Nephron (organoid): Measurements from ENCODE around the gene SLITRK2.

Source experiments
- H3K27ac Mint-ChIP-seq, 3 experiments: 2 replicates each; pipeline ENCODE4 v1.8.0; 2020; ENCODE audit warnings: mixed read lengths in 3 of 3, mild to moderate bottlenecking in 2 of 3, moderate library complexity in 1 of 3
- H3K27me3 Mint-ChIP-seq: 2 replicates; pipeline ENCODE4 v1.8.0; 2021; ENCODE audit warnings: low read depth, mild to moderate bottlenecking, moderate library complexity, mixed read lengths
- H3K36me3 Mint-ChIP-seq: 2 replicates; pipeline ENCODE4 v1.8.0; 2020; ENCODE audit warnings: low read depth, mixed read lengths
- H3K4me1 Mint-ChIP-seq: 2 replicates; pipeline ENCODE4 v1.8.0; 2020; ENCODE audit warnings: mixed read lengths
- H3K4me3 Mint-ChIP-seq, 3 experiments: 2 replicates each; pipeline ENCODE4 v1.8.0; 2020; ENCODE audit warnings: mild to moderate bottlenecking in 3 of 3, mixed read lengths in 3 of 3, moderate library complexity in 2 of 3
- H3K9me3 Mint-ChIP-seq: 2 replicates; pipeline ENCODE4 v1.8.0; 2020; ENCODE audit warnings: mixed read lengths
- TF ChIP-seq, protein P1 (sequence below), 3 experiments: fragments of 200-600 bp; sonication (generic); IDR thresholded peaks; one replicate each; pipeline ENCODE4 v1.5.0; 2021; ENCODE audit warnings: antibody characterized with exemption in 3 of 3; ENCODE audit not compliant: unreplicated experiment in 3 of 3

SLITRK2 gene

DNA sequence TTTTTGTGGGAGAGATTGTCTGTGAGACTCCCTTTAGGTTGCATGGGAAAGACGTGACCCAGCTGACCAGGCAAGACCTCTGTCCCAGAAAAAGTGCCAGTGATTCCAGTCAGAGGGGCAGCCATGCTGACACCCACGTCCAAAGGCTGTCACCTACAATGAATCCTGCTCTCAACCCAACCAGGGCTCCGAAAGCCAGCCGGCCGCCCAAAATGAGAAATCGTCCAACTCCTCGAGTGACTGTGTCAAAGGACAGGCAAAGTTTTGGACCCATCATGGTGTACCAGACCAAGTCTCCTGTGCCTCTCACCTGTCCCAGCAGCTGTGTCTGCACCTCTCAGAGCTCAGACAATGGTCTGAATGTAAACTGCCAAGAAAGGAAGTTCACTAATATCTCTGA lies 5.5 kb downstream of the SLITRK2 start:
- H3K9me3 Mint-ChIP-seq, result peaks cover 13% of the 10 kb centered on the region
- H3K4me1 Mint-ChIP-seq, result peaks cover 9% of the 10 kb centered on the region
- H3K36me3 Mint-ChIP-seq, result no peaks in the 10 kb centered on the region
- H3K4me3 Mint-ChIP-seq, result peak overlapping the region in 2 of 3 experiments; percentile 37 to 44
- TF ChIP-seq, protein P1, sequence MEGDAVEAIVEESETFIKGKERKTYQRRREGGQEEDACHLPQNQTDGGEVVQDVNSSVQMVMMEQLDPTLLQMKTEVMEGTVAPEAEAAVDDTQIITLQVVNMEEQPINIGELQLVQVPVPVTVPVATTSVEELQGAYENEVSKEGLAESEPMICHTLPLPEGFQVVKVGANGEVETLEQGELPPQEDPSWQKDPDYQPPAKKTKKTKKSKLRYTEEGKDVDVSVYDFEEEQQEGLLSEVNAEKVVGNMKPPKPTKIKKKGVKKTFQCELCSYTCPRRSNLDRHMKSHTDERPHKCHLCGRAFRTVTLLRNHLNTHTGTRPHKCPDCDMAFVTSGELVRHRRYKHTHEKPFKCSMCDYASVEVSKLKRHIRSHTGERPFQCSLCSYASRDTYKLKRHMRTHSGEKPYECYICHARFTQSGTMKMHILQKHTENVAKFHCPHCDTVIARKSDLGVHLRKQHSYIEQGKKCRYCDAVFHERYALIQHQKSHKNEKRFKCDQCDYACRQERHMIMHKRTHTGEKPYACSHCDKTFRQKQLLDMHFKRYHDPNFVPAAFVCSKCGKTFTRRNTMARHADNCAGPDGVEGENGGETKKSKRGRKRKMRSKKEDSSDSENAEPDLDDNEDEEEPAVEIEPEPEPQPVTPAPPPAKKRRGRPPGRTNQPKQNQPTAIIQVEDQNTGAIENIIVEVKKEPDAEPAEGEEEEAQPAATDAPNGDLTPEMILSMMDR (IDR thresholded peaks at IDR 0.05; ENCODE audit: unreplicated experiment in 3 of 3), result no peak
- no peak overlapping the region for H3K27ac Mint-ChIP-seq
- peaks cover 66% of the 10 kb centered on the region for H3K27me3 Mint-ChIP-seq

DNA sequence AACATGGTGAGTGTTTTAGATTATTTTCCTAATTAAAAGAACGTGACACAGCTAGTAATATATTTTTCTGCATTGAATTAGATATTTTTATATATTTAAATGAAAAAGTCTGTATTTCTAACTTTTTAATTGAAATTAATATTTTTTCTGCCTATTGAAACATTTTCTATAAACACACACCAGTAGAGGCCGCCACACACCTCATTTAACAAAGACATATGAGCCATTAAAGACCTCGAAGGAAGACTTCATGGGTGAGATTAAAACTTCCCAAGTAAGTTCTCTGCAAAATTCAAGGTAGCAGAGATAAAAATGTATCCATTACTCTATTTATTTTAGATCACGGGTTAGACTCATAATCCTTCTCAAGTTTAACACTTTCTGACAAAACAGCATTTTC lies 8.3 kb downstream of the SLITRK2 start:
- H3K27me3 Mint-ChIP-seq, result peaks cover 38% of the 10 kb centered on the region
- H3K4me1 Mint-ChIP-seq, result peaks cover 4% of the 10 kb centered on the region
- H3K4me3 Mint-ChIP-seq, result no peak overlapping the region
- no peak overlapping the region for H3K27ac Mint-ChIP-seq
- TF ChIP-seq, protein P1 (IDR thresholded peaks at IDR 0.05; ENCODE audit: unreplicated experiment in 3 of 3), result peak; percentile 27 to 55 (median 41)
- H3K9me3 Mint-ChIP-seq, result peaks cover 2% of the 10 kb centered on the region
- no peaks in the 10 kb centered on the region for H3K36me3 Mint-ChIP-seq

DNA sequence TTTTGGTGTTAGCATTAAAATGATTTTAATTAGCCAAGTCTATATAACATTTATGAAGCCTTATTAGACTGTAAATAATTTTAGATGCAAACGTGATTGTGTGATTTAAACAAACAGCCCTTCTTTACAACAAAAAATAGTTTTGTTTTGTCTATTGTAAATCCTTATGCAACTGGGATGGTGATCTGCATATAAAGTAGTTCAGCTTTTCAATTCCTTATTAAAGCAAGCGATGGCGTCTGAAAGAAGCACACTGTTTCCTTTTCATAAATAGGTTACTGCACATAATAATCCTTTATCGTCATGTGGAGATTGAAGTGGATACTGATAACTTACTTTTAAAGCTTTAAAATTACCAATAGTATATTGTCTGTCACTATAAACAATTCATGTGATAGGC lies 8.8 kb downstream of the SLITRK2 start:
- Mint-ChIP-seq H3K9me3 (peaks cover 2% of the 10 kb centered on the region), H3K4me3 (no peak overlapping the region)

GRCh38 chrX:145832796-145833195 lies 15.2 kb downstream of the SLITRK2 start:
- Mint-ChIP-seq H3K27ac (peak overlapping the region in 1 of 3 experiments; percentile 23), H3K4me1 (peaks cover 9% of the 10 kb centered on the region), H3K36me3 (no peaks in the 10 kb centered on the region), H3K4me3 (no peak overlapping the region), H3K27me3 (no peaks in the 10 kb centered on the region), H3K9me3 (peaks cover under 1% of the 10 kb centered on the region)
- TF ChIP-seq, protein P1 (IDR thresholded peaks at IDR 0.05; ENCODE audit: unreplicated experiment in 3 of 3), result no peak

More for the DNA sequence above, 8.8 kb downstream of the SLITRK2 start:
- peaks cover 33% of the 10 kb centered on the region for H3K27me3 Mint-ChIP-seq
- no peaks in the 10 kb centered on the region for H3K36me3 Mint-ChIP-seq
- no peak overlapping the region for H3K27ac Mint-ChIP-seq
- TF ChIP-seq, protein P1 (IDR thresholded peaks at IDR 0.05; ENCODE audit: unreplicated experiment in 3 of 3), result no peak
- H3K4me1 Mint-ChIP-seq, result peaks cover 4% of the 10 kb centered on the region

DNA sequence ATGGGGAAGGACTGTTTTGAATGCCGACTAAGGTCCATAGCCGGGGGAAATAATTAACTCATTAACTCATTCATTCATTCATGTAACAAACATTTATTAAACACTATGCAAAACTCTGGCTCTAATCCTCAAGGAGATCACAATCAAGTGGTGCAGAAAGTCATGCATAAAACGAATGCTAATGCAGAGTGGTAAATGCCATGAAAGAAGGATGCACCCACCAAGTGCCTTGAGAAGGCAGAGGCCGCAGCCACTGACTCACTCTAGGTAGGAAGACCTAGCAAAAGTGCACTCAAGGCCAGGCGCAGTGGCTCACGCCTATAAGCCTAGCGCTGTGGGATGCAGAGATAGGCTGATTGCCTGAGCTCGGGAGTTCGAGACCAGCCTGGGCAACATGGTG lies 22.9 kb downstream of the SLITRK2 start:
- H3K4me1 Mint-ChIP-seq, result peaks cover 14% of the 10 kb centered on the region
- no peak overlapping the region for H3K27ac Mint-ChIP-seq
- H3K27me3 Mint-ChIP-seq, result peaks cover 3% of the 10 kb centered on the region
- peaks cover 9% of the 10 kb centered on the region for H3K9me3 Mint-ChIP-seq
- TF ChIP-seq, protein P1 (IDR thresholded peaks at IDR 0.05; ENCODE audit: unreplicated experiment in 3 of 3), result no peak
- no peaks in the 10 kb centered on the region for H3K36me3 Mint-ChIP-seq
- H3K4me3 Mint-ChIP-seq, result no peak overlapping the region

- H3K4me1 Mint-ChIP-seq, result peaks cover 14% of the 10 kb centered on the region
- H3K27me3 Mint-ChIP-seq, result peaks cover 3% of the 10 kb centered on the region
- no peaks in the 10 kb centered on the region for H3K36me3 Mint-ChIP-seq
- TF ChIP-seq, protein P1 (IDR thresholded peaks at IDR 0.05; ENCODE audit: unreplicated experiment in 3 of 3), result no peak
- peak overlapping the region; percentile 59 to 79 (median 68) for H3K27ac Mint-ChIP-seq
- peak overlapping the region in 1 of 3 experiments; percentile 22 for H3K4me3 Mint-ChIP-seq
- peaks cover 14% of the 10 kb centered on the region for H3K9me3 Mint-ChIP-seq
These were observed 25.7 kb downstream of the SLITRK2 start for GRCh38 chrX:145843146-145843904.
